Suprapubic skin (tissue), 4 donors: ENCODE results near the gene YES1. TPM values are rescaled to one million over a fixed set of nuclear protein-coding genes. Genes with fewer than 3 reads are reported as not detected.

Experiments used
- DNase-seq, 2 donors: peaks; one replicate each; pipeline ENCODE4 v3.0.0-alpha.2; 2019; ENCODE audit warnings: low spot score in 2 of 2
- H3K27ac ChIP-seq: fragments of 200-600 bp; sonication (generic); one replicate; pipeline ENCODE4 v1.5.1; 2019
- H3K27me3 ChIP-seq: fragments of 200-600 bp; sonication (generic); one replicate; pipeline ENCODE4 v1.5.1; 2019
- H3K36me3 ChIP-seq: fragments of 200-600 bp; sonication (generic); one replicate; pipeline ENCODE4 v1.5.1; 2019
- H3K4me1 ChIP-seq: fragments of 200-600 bp; sonication (generic); one replicate; pipeline ENCODE4 v1.5.1; 2019
- H3K4me3 ChIP-seq: fragments of 200-600 bp; sonication (generic); one replicate; pipeline ENCODE4 v1.5.1; 2019; ENCODE audit warnings: mild to moderate bottlenecking
- H3K9me3 ChIP-seq: fragments of 200-600 bp; sonication (generic); one replicate; pipeline ENCODE4 v1.5.1; 2019
- CTCF ChIP-seq, 2 donors: fragments of 200-600 bp in 1 of 2; fragments of 450-650 bp in 1 of 2; sonication (generic) in 1 of 2; IDR thresholded peaks; one replicate each; pipeline ENCODE4 v1.5.1; 2016 to 2019; ENCODE audit warnings: antibody characterized with exemption in 2 of 2, mild to moderate bottlenecking in 1 of 2, moderate library complexity in 1 of 2
- EP300 ChIP-seq: sonication (generic); formaldehyde crosslinking; IDR thresholded peaks from one replicate; pipeline ENCODE4 v1.6.1; 2017; ENCODE audit warnings: antibody characterized with exemption
- POLR2A ChIP-seq, 2 donors: fragments of 450-650 bp; IDR thresholded peaks; one replicate each; pipeline ENCODE4 v1.6.1; 2017; ENCODE audit warnings: antibody characterized with exemption in 2 of 2, mild to moderate bottlenecking in 2 of 2, moderate library complexity in 2 of 2
- POLR2AphosphoS5 ChIP-seq, 3 donors: sonication (generic); formaldehyde crosslinking; IDR thresholded peaks; one replicate each; pipeline ENCODE4 v1.6.1; 2017; ENCODE audit warnings: antibody characterized with exemption in 3 of 3
- WGBS: methylation state at CpG from one replicate; pipeline ENCODE4 v1.1.5; 2018; 5-methylcytosine and 5-hydroxymethylcytosine counted together
- total RNA-seq, 4 donors: library from RNA; depleted of rRNA; stranded (reverse); fragments of >200 nt; gene quantifications; one replicate each; pipeline ENCODE4 v1.1.0, GENCODE V29; 2016

Gene YES1
- total RNA-seq, 4 donors from 2014 or later: 98.6 to 102 (median 100) TPM

GRCh38 chr18:711310-711656, 100.8 kb downstream of the YES1 start:
- 7% methylated on average over 8 of the region's 8 CpGs for WGBS
- peaks cover 6% of the 10 kb centered on the region for H3K36me3 ChIP-seq
- H3K9me3 ChIP-seq: no peaks in the 10 kb centered on the region

GRCh38 chr18:710418-711300, 101.4 kb downstream of the YES1 start:
- Histone ChIP-seq H3K4me3 (peak overlapping the region; percentile 74), H3K27ac (no peak overlapping the region), H3K27me3 (no peaks in the 10 kb centered on the region), H3K9me3 (no peaks in the 10 kb centered on the region), H3K4me1 (peaks cover 21% of the 10 kb centered on the region), H3K36me3 (peaks cover 11% of the 10 kb centered on the region)
- TF ChIP-seq CTCF (IDR thresholded peaks at IDR 0.05) (no peak), POLR2A (IDR thresholded peaks at IDR 0.05) (no peak), POLR2AphosphoS5 (IDR thresholded peaks at IDR 0.05) (no peak), EP300 (no peak)
- WGBS: 80% methylated on average over 3 of the region's 3 CpGs
- no peak for DNase-seq

More at GRCh38 chr18:711310-711656, 100.8 kb downstream of the YES1 start:
- Histone ChIP-seq H3K27me3 (no peaks in the 10 kb centered on the region), H3K4me3 (peak overlapping the region; percentile 74), H3K27ac (peak overlapping the region; percentile 90), H3K4me1 (peaks cover 21% of the 10 kb centered on the region)
- no peak for DNase-seq
- no peak for TF ChIP-seq CTCF (IDR thresholded peaks at IDR 0.05)

- no peaks in the 10 kb centered on the region for H3K27me3 ChIP-seq
- H3K4me3 ChIP-seq: no peak overlapping the region
- no peaks in the 10 kb centered on the region for H3K9me3 ChIP-seq
- H3K27ac ChIP-seq: no peak overlapping the region
- peaks cover 20% of the 10 kb centered on the region for H3K36me3 ChIP-seq
- 53% methylated on average over 1 of the region's 1 CpG for WGBS
- TF ChIP-seq POLR2AphosphoS5 (IDR thresholded peaks at IDR 0.05) (no peak), EP300 (no peak), CTCF (IDR thresholded peaks at IDR 0.05) (no peak), POLR2A (IDR thresholded peaks at IDR 0.05) (no peak)
- no peak for DNase-seq
- H3K4me1 ChIP-seq: peaks cover 21% of the 10 kb centered on the region
Measured at GRCh38 chr18:709771-710170, 102.3 kb downstream of the YES1 start.

GRCh38 chr18:708096-708495, 103.9 kb downstream of the YES1 start:
- H3K36me3 ChIP-seq: peaks cover 27% of the 10 kb centered on the region
- H3K9me3 ChIP-seq: no peaks in the 10 kb centered on the region
- H3K27me3 ChIP-seq: no peaks in the 10 kb centered on the region
- H3K4me3 ChIP-seq: no peak overlapping the region
- no peak overlapping the region for H3K27ac ChIP-seq
- TF ChIP-seq CTCF (IDR thresholded peaks at IDR 0.05): no peak
- DNase-seq: no peak
- 94% methylated on average over 10 of the region's 10 CpGs for WGBS
- H3K4me1 ChIP-seq: peaks cover 27% of the 10 kb centered on the region

GRCh38 chr18:706405-706804, 105.6 kb downstream of the YES1 start:
- 95% methylated on average over 8 of the region's 8 CpGs for WGBS
- no peak for DNase-seq
- no peak overlapping the region for H3K4me3 ChIP-seq
- H3K36me3 ChIP-seq: peaks cover 27% of the 10 kb centered on the region
- TF ChIP-seq CTCF (IDR thresholded peaks at IDR 0.05) (no peak), POLR2AphosphoS5 (IDR thresholded peaks at IDR 0.05) (no peak), POLR2A (IDR thresholded peaks at IDR 0.05) (no peak), EP300 (no peak)
- H3K4me1 ChIP-seq: peaks cover 23% of the 10 kb centered on the region
- H3K27ac ChIP-seq: no peak overlapping the region
- no peaks in the 10 kb centered on the region for H3K9me3 ChIP-seq
- H3K27me3 ChIP-seq: no peaks in the 10 kb centered on the region
